Measurements from ENCODE around the gene MBNL2. TPM values are rescaled to one million over a fixed set of nuclear protein-coding genes. Genes with fewer than 3 reads are reported as not detected.

Gene MBNL2
- total and polyA plus RNA-seq, 2 experiments from 2014 or later: 0.55 to 3.2 TPM

DNA sequence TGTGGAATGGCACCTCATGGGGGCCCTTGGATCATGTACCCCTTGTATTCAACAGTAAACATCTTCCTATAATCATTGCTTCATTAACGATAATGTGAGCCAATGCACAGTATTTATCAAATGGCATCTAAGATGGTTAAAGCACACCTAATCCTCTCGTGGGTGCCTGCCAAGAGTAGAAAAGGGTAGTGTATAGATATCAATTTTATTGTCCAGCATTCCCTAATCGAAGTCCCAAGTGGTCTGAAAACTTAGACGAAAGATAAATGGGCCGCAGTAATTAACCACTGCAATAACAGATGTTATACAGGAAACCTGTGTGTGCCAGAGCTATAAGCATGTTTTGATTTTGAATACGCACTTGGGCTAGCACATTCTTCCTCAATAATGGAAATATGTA lies 667 bp upstream of the MBNL2 start:
- Histone ChIP-seq H3K9me2 (ENCODE audit: insufficient read depth) (no peaks in the 10 kb centered on the region), H4K20me1 (replicated peaks; ENCODE audit: insufficient read depth) (peaks cover 3% of the 10 kb centered on the region; the same call in 1 of the 2 replicates), H3K79me2 (replicated peaks; ENCODE audit: insufficient read depth) (no peaks in the 10 kb centered on the region), H3F3A (replicated peaks; ENCODE audit: low read depth) (no peaks in the 10 kb centered on the region), H3K36me3 (ENCODE audit: insufficient read depth) (no peaks in the 10 kb centered on the region), H3K27ac (ENCODE audit: low read depth) (no peak overlapping the region), H3K4me3 (no peak overlapping the region), H3K27me3 (ENCODE audit: insufficient read depth) (peaks cover 40% of the 10 kb centered on the region), H3K4me1 (ENCODE audit: insufficient read depth) (peaks cover 23% of the 10 kb centered on the region), H2AFZ (no peak overlapping the region), H3K4me2 (no peak overlapping the region)
- TF ChIP-seq NANOG (IDR thresholded peaks at IDR 0.05; ENCODE audit: borderline replicate concordance): no peak
- no peak for TF ChIP-seq JUNB (IDR thresholded peaks at IDR 0.05; ENCODE audit: unreplicated experiment)
- TF ChIP-seq EZH2 (IDR thresholded peaks at IDR 0.05; ENCODE audit: low read depth, unreplicated experiment): no peak
- TF ChIP-seq, protein P1, sequence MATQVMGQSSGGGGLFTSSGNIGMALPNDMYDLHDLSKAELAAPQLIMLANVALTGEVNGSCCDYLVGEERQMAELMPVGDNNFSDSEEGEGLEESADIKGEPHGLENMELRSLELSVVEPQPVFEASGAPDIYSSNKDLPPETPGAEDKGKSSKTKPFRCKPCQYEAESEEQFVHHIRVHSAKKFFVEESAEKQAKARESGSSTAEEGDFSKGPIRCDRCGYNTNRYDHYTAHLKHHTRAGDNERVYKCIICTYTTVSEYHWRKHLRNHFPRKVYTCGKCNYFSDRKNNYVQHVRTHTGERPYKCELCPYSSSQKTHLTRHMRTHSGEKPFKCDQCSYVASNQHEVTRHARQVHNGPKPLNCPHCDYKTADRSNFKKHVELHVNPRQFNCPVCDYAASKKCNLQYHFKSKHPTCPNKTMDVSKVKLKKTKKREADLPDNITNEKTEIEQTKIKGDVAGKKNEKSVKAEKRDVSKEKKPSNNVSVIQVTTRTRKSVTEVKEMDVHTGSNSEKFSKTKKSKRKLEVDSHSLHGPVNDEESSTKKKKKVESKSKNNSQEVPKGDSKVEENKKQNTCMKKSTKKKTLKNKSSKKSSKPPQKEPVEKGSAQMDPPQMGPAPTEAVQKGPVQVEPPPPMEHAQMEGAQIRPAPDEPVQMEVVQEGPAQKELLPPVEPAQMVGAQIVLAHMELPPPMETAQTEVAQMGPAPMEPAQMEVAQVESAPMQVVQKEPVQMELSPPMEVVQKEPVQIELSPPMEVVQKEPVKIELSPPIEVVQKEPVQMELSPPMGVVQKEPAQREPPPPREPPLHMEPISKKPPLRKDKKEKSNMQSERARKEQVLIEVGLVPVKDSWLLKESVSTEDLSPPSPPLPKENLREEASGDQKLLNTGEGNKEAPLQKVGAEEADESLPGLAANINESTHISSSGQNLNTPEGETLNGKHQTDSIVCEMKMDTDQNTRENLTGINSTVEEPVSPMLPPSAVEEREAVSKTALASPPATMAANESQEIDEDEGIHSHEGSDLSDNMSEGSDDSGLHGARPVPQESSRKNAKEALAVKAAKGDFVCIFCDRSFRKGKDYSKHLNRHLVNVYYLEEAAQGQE (IDR thresholded peaks at IDR 0.05; ENCODE audit: unreplicated experiment): no peak
- TF ChIP-seq ZNF114 (CRISPR knock-in tag; IDR thresholded peaks at IDR 0.05): no peak
- TF ChIP-seq CREB1 (CRISPR knock-in tag; IDR thresholded peaks at IDR 0.05; ENCODE audit: low read depth): no peak
- TF ChIP-seq, protein P2, sequence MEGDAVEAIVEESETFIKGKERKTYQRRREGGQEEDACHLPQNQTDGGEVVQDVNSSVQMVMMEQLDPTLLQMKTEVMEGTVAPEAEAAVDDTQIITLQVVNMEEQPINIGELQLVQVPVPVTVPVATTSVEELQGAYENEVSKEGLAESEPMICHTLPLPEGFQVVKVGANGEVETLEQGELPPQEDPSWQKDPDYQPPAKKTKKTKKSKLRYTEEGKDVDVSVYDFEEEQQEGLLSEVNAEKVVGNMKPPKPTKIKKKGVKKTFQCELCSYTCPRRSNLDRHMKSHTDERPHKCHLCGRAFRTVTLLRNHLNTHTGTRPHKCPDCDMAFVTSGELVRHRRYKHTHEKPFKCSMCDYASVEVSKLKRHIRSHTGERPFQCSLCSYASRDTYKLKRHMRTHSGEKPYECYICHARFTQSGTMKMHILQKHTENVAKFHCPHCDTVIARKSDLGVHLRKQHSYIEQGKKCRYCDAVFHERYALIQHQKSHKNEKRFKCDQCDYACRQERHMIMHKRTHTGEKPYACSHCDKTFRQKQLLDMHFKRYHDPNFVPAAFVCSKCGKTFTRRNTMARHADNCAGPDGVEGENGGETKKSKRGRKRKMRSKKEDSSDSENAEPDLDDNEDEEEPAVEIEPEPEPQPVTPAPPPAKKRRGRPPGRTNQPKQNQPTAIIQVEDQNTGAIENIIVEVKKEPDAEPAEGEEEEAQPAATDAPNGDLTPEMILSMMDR (conservative IDR thresholded peaks at IDR 0.05; ENCODE audit: low read depth in 2 of 2): no peak
- no peak for TF ChIP-seq POLR2AphosphoS5 (IDR thresholded peaks at IDR 0.05; ENCODE audit: low read depth)
- TF ChIP-seq ZNF331 (CRISPR knock-in tag; IDR thresholded peaks at IDR 0.05; ENCODE audit: low read depth): no peak
- no peak for TF ChIP-seq STAT1 (IDR thresholded peaks at IDR 0.05; ENCODE audit: unreplicated experiment)
- TF ChIP-seq, protein P3, sequence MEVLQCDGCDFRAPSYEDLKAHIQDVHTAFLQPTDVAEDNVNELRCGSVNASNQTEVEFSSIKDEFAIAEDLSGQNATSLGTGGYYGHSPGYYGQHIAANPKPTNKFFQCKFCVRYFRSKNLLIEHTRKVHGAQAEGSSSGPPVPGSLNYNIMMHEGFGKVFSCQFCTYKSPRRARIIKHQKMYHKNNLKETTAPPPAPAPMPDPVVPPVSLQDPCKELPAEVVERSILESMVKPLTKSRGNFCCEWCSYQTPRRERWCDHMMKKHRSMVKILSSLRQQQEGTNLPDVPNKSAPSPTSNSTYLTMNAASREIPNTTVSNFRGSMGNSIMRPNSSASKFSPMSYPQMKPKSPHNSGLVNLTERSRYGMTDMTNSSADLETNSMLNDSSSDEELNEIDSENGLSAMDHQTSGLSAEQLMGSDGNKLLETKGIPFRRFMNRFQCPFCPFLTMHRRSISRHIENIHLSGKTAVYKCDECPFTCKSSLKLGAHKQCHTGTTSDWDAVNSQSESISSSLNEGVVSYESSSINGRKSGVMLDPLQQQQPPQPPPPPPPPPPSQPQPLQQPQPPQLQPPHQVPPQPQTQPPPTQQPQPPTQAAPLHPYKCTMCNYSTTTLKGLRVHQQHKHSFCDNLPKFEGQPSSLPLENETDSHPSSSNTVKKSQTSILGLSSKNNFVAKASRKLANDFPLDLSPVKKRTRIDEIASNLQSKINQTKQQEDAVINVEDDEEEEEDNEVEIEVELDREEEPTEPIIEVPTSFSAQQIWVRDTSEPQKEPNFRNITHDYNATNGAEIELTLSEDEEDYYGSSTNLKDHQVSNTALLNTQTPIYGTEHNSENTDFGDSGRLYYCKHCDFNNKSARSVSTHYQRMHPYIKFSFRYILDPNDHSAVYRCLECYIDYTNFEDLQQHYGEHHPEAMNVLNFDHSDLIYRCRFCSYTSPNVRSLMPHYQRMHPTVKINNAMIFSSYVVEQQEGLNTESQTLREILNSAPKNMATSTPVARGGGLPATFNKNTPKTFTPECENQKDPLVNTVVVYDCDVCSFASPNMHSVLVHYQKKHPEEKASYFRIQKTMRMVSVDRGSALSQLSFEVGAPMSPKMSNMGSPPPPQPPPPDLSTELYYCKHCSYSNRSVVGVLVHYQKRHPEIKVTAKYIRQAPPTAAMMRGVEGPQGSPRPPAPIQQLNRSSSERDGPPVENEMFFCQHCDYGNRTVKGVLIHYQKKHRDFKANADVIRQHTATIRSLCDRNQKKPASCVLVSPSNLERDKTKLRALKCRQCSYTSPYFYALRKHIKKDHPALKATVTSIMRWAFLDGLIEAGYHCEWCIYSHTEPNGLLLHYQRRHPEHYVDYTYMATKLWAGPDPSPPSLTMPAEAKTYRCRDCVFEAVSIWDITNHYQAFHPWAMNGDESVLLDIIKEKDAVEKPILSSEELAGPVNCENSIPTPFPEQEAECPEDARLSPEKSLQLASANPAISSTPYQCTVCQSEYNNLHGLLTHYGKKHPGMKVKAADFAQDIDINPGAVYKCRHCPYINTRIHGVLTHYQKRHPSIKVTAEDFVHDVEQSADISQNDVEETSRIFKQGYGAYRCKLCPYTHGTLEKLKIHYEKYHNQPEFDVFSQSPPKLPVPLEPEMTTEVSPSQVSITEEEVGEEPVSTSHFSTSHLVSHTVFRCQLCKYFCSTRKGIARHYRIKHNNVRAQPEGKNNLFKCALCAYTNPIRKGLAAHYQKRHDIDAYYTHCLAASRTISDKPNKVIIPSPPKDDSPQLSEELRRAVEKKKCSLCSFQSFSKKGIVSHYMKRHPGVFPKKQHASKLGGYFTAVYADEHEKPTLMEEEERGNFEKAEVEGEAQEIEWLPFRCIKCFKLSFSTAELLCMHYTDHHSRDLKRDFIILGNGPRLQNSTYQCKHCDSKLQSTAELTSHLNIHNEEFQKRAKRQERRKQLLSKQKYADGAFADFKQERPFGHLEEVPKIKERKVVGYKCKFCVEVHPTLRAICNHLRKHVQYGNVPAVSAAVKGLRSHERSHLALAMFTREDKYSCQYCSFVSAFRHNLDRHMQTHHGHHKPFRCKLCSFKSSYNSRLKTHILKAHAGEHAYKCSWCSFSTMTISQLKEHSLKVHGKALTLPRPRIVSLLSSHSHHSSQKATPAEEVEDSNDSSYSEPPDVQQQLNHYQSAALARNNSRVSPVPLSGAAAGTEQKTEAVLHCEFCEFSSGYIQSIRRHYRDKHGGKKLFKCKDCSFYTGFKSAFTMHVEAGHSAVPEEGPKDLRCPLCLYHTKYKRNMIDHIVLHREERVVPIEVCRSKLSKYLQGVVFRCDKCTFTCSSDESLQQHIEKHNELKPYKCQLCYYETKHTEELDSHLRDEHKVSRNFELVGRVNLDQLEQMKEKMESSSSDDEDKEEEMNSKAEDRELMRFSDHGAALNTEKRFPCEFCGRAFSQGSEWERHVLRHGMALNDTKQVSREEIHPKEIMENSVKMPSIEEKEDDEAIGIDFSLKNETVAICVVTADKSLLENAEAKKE (CRISPR knock-in tag; IDR thresholded peaks at IDR 0.05): no peak
- no peak for TF ChIP-seq EZH2phosphoT487 (IDR thresholded peaks at IDR 0.05; ENCODE audit: unreplicated experiment)
- TF ChIP-seq, protein P4, sequence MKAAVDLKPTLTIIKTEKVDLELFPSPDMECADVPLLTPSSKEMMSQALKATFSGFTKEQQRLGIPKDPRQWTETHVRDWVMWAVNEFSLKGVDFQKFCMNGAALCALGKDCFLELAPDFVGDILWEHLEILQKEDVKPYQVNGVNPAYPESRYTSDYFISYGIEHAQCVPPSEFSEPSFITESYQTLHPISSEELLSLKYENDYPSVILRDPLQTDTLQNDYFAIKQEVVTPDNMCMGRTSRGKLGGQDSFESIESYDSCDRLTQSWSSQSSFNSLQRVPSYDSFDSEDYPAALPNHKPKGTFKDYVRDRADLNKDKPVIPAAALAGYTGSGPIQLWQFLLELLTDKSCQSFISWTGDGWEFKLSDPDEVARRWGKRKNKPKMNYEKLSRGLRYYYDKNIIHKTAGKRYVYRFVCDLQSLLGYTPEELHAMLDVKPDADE (IDR thresholded peaks at IDR 0.05): no peak
- Mint-ChIP-seq H3K36me3 (ENCODE audit: low read depth) (no peaks in the 10 kb centered on the region), H3K9me3 (no peaks in the 10 kb centered on the region), H3K27ac (no peak overlapping the region), H3K4me3 (no peak overlapping the region), H3K27me3 (ENCODE audit: insufficient read depth, low read depth, poor library complexity) (peaks cover 34% of the 10 kb centered on the region), H3K4me1 (peaks cover 33% of the 10 kb centered on the region)
- DNase-seq (ENCODE audit: low spot score): no peak
- ATAC-seq: no peak
